Neural progenitor cell (in vitro differentiated cells): Measurements from ENCODE around the gene SLC26A8. TPM values are rescaled to one million over a fixed set of nuclear protein-coding genes. Genes with fewer than 3 reads are reported as not detected.

Source experiments
- DNase-seq: peaks from one replicate; pipeline ENCODE4 v3.0.0-alpha.2; 2016; ENCODE audit warnings: low spot score
- H2AFZ ChIP-seq: fragments of 200-600 bp; sonication (generic); replicated peaks from 2 replicates; pipeline ENCODE4 v1.6.1; 2016; ENCODE audit warnings: antibody characterized with exemption
- H3F3A ChIP-seq: fragments of 200-600 bp; sonication (generic); 2 replicates; pipeline ENCODE4 v1.6.1; 2016; ENCODE audit warnings: antibody characterized with exemption, low read depth
- H3K27ac ChIP-seq: fragments of 200-600 bp; sonication (generic); 2 replicates; pipeline ENCODE4 v1.5.1; 2016; ENCODE audit warnings: mild to moderate bottlenecking
- H3K27me3 ChIP-seq: fragments of 200-600 bp; sonication (generic); 2 replicates; pipeline ENCODE4 v1.6.1; 2016; ENCODE audit warnings: mild to moderate bottlenecking, moderate library complexity
- H3K36me3 ChIP-seq: fragments of 200-600 bp; sonication (generic); 2 replicates; pipeline ENCODE4 v1.5.1; 2016
- H3K4me1 ChIP-seq: fragments of 200-600 bp; sonication (generic); 2 replicates; pipeline ENCODE4 v1.6.1; 2016; ENCODE audit warnings: mixed run types
- H3K4me2 ChIP-seq: fragments of 200-600 bp; sonication (generic); 2 replicates; pipeline ENCODE4 v1.6.1; 2016
- H3K4me3 ChIP-seq: fragments of 200-600 bp; sonication (generic); 2 replicates; pipeline ENCODE4 v1.5.1; 2016
- H3K79me2 ChIP-seq: fragments of 200-600 bp; sonication (generic); 2 replicates; pipeline ENCODE4 v1.6.1; 2016; ENCODE audit warnings: low read depth
- H3K9ac ChIP-seq: fragments of 200-600 bp; sonication (generic); 2 replicates; pipeline ENCODE4 v1.6.1; 2016
- H3K9me3 ChIP-seq: fragments of 200-600 bp; sonication (generic); 2 replicates; pipeline ENCODE4 v1.5.1; 2016; ENCODE audit warnings: low read depth
- H4K20me1 ChIP-seq: fragments of 200-600 bp; sonication (generic); 2 replicates; pipeline ENCODE4 v1.6.1; 2016; ENCODE audit warnings: low read depth
- H3K27ac Mint-ChIP-seq: 3 replicates; pipeline ENCODE4 v1.8.0; 2021; ENCODE audit warnings: mixed read lengths
- H3K27me3 Mint-ChIP-seq: 2 replicates; pipeline ENCODE4 v1.8.0; 2022; ENCODE audit warnings: low read depth, mild to moderate bottlenecking, inconsistent platforms, moderate library complexity, mixed read lengths; ENCODE audit not compliant: insufficient read depth
- H3K36me3 Mint-ChIP-seq: 3 replicates; pipeline ENCODE4 v1.8.0; 2021; ENCODE audit warnings: mixed read lengths
- H3K4me1 Mint-ChIP-seq: 3 replicates; pipeline ENCODE4 v1.8.0; 2021; ENCODE audit warnings: mixed read lengths
- H3K4me3 Mint-ChIP-seq: 3 replicates; pipeline ENCODE4 v1.8.0; 2021; ENCODE audit warnings: mild to moderate bottlenecking, moderate library complexity, mixed read lengths
- H3K9me3 Mint-ChIP-seq: 3 replicates; pipeline ENCODE4 v1.8.0; 2020; ENCODE audit warnings: mixed read lengths
- EZH2 ChIP-seq: fragments of 200-600 bp; sonication (generic); IDR thresholded peaks from 2 replicates; pipeline ENCODE4 v1.6.1; 2017; ENCODE audit warnings: antibody characterized with exemption, mild to moderate bottlenecking, moderate library complexity
- EZH2phosphoT487 ChIP-seq: fragments of 200-600 bp; sonication (generic); IDR thresholded peaks from 2 replicates; pipeline ENCODE4 v1.6.1; 2017; ENCODE audit warnings: antibody characterized with exemption
- total RNA-seq: library from RNA; depleted of rRNA; stranded (reverse); fragments of >200 nt; gene quantifications from 2 replicates; pipeline ENCODE4 v1.2.3, GENCODE V29; 2015; ENCODE audit warnings: low replicate concordance
- TF ChIP-seq, protein P1 (sequence below): fragments of 200-600 bp; sonication (generic); IDR thresholded peaks from 2 replicates; pipeline ENCODE4 v1.5.1; 2017; ENCODE audit warnings: antibody characterized with exemption, mild to moderate bottlenecking

SLC26A8 gene
- total RNA-seq, 1 donor from 2014 or later, result 0.13 TPM

DNA sequence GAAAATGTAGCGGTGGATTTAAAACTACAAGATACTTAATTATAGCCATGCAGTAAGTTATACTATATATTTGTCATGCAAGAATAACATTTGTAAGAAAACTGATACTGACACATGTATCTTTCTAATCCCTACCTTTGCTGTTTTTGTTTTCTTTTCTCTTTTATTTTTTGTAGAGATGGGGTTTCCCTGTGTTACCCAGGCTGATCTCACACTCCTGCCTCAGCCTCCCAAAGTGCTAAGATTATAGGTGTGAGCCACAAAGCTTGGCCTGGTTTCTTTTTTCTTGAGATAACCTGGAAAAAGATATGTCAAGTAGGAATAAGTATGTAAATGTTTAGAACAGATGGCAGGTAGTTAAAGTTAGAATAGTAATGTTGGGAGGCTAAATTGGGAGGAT, 47.3 kb upstream of the SLC26A8 start:
- H3K9me3 Mint-ChIP-seq, result no peaks in the 10 kb centered on the region
- H3K36me3 ChIP-seq, result no peaks in the 10 kb centered on the region
- H3K4me3 ChIP-seq, result no peak overlapping the region
- TF ChIP-seq EZH2 (no peak), EZH2phosphoT487 (no peak)
- H3K27ac Mint-ChIP-seq, result no peak overlapping the region
- no peaks in the 10 kb centered on the region for H3K4me1 ChIP-seq
- no peak overlapping the region for H3K27ac ChIP-seq
- no peak for DNase-seq
- H3K4me1 Mint-ChIP-seq, result peaks cover 6% of the 10 kb centered on the region
- no peak overlapping the region for H3K9ac ChIP-seq
- peaks cover 19% of the 10 kb centered on the region for H4K20me1 ChIP-seq
- H3K79me2 ChIP-seq, result peaks cover 23% of the 10 kb centered on the region
- no peaks in the 10 kb centered on the region for H3K27me3 ChIP-seq
- H3K4me3 Mint-ChIP-seq, result no peak overlapping the region
- H3F3A ChIP-seq, result no peaks in the 10 kb centered on the region
- no peak overlapping the region for H3K4me2 ChIP-seq
- peaks cover 10% of the 10 kb centered on the region for H3K36me3 Mint-ChIP-seq
- no peak overlapping the region for H2AFZ ChIP-seq
- H3K27me3 Mint-ChIP-seq, result no peaks in the 10 kb centered on the region
- H3K9me3 ChIP-seq, result no peaks in the 10 kb centered on the region

DNA sequence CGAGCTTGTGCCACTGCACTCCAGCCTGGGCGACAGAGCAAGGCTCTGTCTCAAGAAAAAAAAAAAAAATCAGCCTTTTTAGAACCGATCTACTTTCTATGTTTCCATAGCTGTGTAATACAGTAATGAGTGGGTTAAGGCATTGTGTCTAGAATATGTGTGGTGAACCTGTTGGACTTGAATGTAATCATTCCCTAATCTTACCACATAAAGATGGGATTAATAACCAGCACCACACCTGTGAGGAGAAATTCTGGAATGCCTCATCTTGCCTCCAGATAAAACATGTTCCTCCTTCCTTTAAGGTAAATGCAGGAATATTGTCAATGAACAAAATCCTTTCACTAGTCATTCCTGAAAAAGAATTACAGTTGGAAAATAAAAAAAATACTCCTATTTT, 46.8 kb upstream of the SLC26A8 start:
- Histone ChIP-seq H3K4me3 (no peak overlapping the region), H3K27me3 (no peaks in the 10 kb centered on the region), H4K20me1 (peaks cover 22% of the 10 kb centered on the region), H3K4me2 (no peak overlapping the region), H3K4me1 (no peaks in the 10 kb centered on the region), H3F3A (no peaks in the 10 kb centered on the region), H3K79me2 (peaks cover 27% of the 10 kb centered on the region), H3K27ac (no peak overlapping the region), H3K36me3 (no peaks in the 10 kb centered on the region), H3K9ac (no peak overlapping the region), H3K9me3 (no peaks in the 10 kb centered on the region), H2AFZ (no peak overlapping the region)
- Mint-ChIP-seq H3K27me3 (no peaks in the 10 kb centered on the region), H3K27ac (no peak overlapping the region), H3K9me3 (no peaks in the 10 kb centered on the region), H3K4me3 (no peak overlapping the region), H3K4me1 (peaks cover 6% of the 10 kb centered on the region), H3K36me3 (peaks cover 10% of the 10 kb centered on the region)
- DNase-seq, result no peak
- no peak for TF ChIP-seq EZH2
- no peak for TF ChIP-seq EZH2phosphoT487

DNA sequence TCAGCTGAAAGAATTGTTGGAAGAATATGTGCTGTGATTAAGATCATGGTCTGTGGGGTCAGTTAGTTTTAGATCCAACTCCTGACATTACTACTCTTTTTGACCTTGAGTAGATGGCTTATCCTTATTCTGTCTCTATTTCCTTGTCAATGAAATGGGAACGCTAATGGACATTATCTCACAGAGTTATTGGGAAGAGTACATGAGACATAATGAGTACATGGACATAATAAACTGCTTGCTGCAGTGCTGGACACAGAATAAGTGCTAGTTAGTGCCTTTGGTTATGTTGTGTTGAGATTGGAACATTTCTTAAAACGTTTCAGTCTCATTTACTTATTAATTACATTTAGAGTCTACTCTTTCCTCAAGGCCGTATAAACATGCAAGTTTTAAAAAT, 45.8 kb upstream of the SLC26A8 start:
- H3K4me2 ChIP-seq, result no peak overlapping the region
- Mint-ChIP-seq H3K27me3 (no peaks in the 10 kb centered on the region), H3K36me3 (peaks cover 7% of the 10 kb centered on the region), H3K9me3 (no peaks in the 10 kb centered on the region), H3K27ac (no peak overlapping the region), H3K4me1 (peaks cover 12% of the 10 kb centered on the region), H3K4me3 (no peak overlapping the region)
- H3K79me2 ChIP-seq, result peaks cover 27% of the 10 kb centered on the region
- no peak overlapping the region for H3K9ac ChIP-seq
- no peaks in the 10 kb centered on the region for H3F3A ChIP-seq
- H3K36me3 ChIP-seq, result no peaks in the 10 kb centered on the region
- no peak for DNase-seq
- no peak overlapping the region for H3K27ac ChIP-seq
- TF ChIP-seq EZH2, result no peak
- TF ChIP-seq EZH2phosphoT487, result no peak
- TF ChIP-seq, protein P1, sequence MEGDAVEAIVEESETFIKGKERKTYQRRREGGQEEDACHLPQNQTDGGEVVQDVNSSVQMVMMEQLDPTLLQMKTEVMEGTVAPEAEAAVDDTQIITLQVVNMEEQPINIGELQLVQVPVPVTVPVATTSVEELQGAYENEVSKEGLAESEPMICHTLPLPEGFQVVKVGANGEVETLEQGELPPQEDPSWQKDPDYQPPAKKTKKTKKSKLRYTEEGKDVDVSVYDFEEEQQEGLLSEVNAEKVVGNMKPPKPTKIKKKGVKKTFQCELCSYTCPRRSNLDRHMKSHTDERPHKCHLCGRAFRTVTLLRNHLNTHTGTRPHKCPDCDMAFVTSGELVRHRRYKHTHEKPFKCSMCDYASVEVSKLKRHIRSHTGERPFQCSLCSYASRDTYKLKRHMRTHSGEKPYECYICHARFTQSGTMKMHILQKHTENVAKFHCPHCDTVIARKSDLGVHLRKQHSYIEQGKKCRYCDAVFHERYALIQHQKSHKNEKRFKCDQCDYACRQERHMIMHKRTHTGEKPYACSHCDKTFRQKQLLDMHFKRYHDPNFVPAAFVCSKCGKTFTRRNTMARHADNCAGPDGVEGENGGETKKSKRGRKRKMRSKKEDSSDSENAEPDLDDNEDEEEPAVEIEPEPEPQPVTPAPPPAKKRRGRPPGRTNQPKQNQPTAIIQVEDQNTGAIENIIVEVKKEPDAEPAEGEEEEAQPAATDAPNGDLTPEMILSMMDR, result no peak
- H3K9me3 ChIP-seq, result no peaks in the 10 kb centered on the region
- H2AFZ ChIP-seq, result no peak overlapping the region
- peaks cover 31% of the 10 kb centered on the region for H4K20me1 ChIP-seq
- H3K4me3 ChIP-seq, result no peak overlapping the region
- H3K4me1 ChIP-seq, result no peaks in the 10 kb centered on the region
- no peaks in the 10 kb centered on the region for H3K27me3 ChIP-seq

DNA sequence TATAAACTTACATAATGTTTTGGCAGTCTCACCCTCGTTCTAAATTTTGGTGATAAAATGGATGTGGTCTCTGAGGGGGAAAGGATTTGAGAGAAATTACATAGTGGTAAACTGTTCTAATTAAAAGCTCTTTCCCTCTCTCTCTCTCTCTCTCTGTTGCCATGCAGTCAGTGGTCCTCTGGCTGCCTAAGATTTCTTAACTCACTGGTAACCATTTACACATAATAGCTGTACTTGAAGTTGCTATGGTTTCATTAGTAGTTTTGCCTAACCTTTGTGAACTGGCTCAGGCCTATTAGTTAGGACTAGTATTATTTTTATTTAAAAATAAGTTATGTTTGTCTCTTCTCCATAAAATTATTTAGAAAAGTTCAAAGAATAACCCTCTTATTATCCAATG, 45.1 kb upstream of the SLC26A8 start:
- H3F3A ChIP-seq, result no peaks in the 10 kb centered on the region
- H3K36me3 ChIP-seq, result no peaks in the 10 kb centered on the region
- H3K27ac Mint-ChIP-seq, result no peak overlapping the region
- H3K79me2 ChIP-seq, result peaks cover 29% of the 10 kb centered on the region
- H4K20me1 ChIP-seq, result peaks cover 34% of the 10 kb centered on the region
- DNase-seq, result no peak
- H3K9ac ChIP-seq, result no peak overlapping the region
- H3K27me3 Mint-ChIP-seq, result no peaks in the 10 kb centered on the region
- no peaks in the 10 kb centered on the region for H3K9me3 ChIP-seq
- H3K27me3 ChIP-seq, result no peaks in the 10 kb centered on the region
- H3K4me3 Mint-ChIP-seq, result no peak overlapping the region
- no peak overlapping the region for H2AFZ ChIP-seq
- no peak for TF ChIP-seq EZH2
- TF ChIP-seq EZH2phosphoT487, result no peak
- TF ChIP-seq, protein P1, result no peak
- no peak overlapping the region for H3K4me3 ChIP-seq
- peaks cover 5% of the 10 kb centered on the region for H3K36me3 Mint-ChIP-seq
- H3K4me2 ChIP-seq, result no peak overlapping the region
- no peaks in the 10 kb centered on the region for H3K9me3 Mint-ChIP-seq
- peaks cover 18% of the 10 kb centered on the region for H3K4me1 Mint-ChIP-seq
- no peak overlapping the region for H3K27ac ChIP-seq
- H3K4me1 ChIP-seq, result peaks cover 3% of the 10 kb centered on the region
